Testis (tissue), 2 donors: Measurements from ENCODE around the gene COL3A1.

ENCODE experiments used
- POLR2A ChIP-seq: fragments of 450-650 bp; IDR thresholded peaks from one replicate; pipeline ENCODE4 v1.6.1; 2017; ENCODE audit warnings: antibody characterized with exemption, mild to moderate bottlenecking, moderate library complexity
- TF ChIP-seq, protein P1 (sequence below), 3 experiments: fragments of 450-650 bp in 2 of 3; fragments of 200-600 bp in 1 of 3; sonication (generic) in 1 of 3; IDR thresholded peaks; one replicate each; pipeline ENCODE4 v1.5.1; 2016 to 2019; ENCODE audit warnings: antibody characterized with exemption in 3 of 3, mild to moderate bottlenecking in 2 of 3, moderate library complexity in 1 of 3

DNA sequence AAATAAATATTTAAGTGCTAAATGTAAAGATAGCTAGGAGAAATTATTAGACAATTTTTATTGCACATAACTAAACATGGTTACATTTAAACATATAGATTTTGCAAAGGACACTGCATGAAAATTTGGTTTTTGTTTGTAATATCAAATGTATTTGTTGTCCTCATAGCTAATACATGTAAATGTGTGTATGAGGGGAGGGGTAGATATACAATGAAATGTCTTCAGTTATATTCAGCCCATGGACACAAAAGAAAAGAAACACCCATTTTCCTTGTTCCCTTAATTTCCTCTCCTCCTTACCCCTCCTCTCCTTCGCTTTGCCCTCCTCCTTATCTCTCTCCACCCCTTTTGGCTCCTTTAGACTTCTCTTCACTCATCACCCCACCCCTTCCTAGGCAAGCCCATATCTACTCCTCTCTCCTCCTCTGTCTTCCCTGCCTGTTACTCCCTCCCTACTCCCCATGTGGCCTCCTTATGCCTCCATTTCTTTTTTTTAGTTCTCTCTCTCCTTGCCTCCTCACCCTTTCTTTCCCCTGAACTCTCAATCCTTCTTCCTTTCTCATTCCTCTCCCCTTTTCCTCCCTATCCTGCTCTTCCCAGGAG lies 1.4 kb downstream of the COL3A1 start:
- TF ChIP-seq, protein P1, sequence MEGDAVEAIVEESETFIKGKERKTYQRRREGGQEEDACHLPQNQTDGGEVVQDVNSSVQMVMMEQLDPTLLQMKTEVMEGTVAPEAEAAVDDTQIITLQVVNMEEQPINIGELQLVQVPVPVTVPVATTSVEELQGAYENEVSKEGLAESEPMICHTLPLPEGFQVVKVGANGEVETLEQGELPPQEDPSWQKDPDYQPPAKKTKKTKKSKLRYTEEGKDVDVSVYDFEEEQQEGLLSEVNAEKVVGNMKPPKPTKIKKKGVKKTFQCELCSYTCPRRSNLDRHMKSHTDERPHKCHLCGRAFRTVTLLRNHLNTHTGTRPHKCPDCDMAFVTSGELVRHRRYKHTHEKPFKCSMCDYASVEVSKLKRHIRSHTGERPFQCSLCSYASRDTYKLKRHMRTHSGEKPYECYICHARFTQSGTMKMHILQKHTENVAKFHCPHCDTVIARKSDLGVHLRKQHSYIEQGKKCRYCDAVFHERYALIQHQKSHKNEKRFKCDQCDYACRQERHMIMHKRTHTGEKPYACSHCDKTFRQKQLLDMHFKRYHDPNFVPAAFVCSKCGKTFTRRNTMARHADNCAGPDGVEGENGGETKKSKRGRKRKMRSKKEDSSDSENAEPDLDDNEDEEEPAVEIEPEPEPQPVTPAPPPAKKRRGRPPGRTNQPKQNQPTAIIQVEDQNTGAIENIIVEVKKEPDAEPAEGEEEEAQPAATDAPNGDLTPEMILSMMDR (IDR thresholded peaks at IDR 0.05) = no peak
- no peak for TF ChIP-seq POLR2A
